GM21515 (cell line): Measurements from ENCODE around the gene GLDN.
"Not testable (repeated sequence)": the region's sequence is repeated elsewhere in the genome, so short reads cannot be mapped to it uniquely, and the experiment has no call there.

ENCODE experiments used
- ATAC-seq: cut with Tn5 transposase; IDR thresholded peaks from one replicate; pipeline ENCODE4 v1.9.1; 2021; ENCODE audit not compliant: unreplicated experiment

Gene GLDN

DNA sequence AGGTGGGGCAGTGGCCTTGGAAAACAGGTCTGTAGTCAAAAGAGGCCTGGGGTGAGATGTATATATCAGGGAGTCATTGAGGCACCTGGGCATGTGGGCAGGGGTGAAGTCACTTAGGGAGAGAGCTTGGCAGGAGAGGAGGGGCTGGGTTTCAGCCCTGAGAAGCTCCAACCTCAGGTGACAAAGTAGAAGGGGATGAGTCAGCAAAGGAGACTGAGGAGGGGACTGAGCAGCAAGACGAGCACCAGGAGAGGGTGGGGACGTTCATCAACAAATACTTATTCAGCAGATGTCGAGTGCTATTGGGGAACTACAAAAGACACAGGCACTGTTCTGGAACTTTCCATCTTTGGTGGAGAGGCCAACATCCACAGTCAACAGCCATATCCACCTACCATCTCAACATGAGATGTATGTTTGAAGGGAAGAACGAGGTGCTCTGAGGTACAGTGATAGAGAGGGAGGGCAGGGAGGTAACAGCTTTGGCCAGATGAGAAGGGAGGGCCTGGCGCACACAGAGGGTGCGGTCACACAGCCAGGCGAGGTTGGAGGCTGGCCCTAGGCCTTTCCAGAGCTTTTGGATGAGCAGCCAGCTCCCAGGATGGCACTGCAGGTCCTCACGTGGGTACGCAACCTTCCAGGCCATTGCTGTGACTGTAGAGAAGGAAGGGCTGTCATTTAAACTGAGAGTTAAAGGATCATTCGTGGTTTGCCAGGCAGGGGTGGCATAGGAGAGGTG is 45.7 kb downstream of the GLDN start:
- ATAC-seq, result no peak

DNA sequence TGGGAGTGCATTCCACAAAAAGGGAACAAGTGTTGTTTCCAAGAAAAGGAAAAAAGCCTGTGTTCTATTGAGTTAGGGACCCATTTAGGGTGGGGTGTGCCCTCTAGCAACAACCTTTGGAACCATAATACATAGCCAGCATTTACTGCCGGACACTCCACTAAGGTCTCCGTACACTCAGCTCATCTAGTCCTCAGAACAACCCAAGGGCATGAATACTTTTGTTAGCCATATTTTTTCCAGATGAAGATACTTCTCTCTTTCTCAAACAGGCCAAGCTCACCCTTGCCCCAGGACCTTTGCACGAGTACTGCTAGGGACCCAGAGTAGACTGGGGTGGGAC is 46.2 kb downstream of the GLDN start:
- ATAC-seq, result no peak

GRCh38 chr15:51388726-51389125 is 47.3 kb downstream of the GLDN start:
- ATAC-seq, result no peak

GRCh38 chr15:51390241-51390965 is 48.9 kb downstream of the GLDN start:
- ATAC-seq, result no peak

DNA sequence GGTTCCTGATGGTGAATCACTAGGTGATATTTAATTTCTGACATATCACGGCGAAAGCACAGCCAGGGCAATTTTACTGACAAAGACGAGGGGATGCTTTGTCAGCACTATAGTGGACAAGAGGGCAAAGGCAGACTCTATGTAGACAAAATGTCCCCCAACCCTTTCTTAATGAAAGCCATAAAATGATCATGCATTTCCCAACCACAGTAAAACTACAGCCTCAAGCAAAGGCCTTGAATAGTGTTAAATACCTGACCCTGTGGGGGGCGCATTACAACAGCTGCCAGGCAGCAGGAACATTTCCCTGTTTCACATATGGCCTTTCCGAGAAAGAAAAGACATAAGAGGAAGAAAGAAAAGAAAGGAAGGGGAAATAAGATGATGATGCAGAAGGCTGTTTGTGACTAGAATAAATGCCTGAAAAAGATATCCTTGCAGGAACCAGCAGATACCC is 49.5 kb downstream of the GLDN start:
- no peak for ATAC-seq

- ATAC-seq, result no peak
Measured at GRCh38 chr15:51396921-51397320, 55.5 kb downstream of the GLDN start.

- ATAC-seq, result no peak
Measured at GRCh38 chr15:51398626-51399025, 57.2 kb downstream of the GLDN start.

- ATAC-seq, result no peak
Measured at GRCh38 chr15:51401051-51401780, 59.8 kb downstream of the GLDN start.

DNA sequence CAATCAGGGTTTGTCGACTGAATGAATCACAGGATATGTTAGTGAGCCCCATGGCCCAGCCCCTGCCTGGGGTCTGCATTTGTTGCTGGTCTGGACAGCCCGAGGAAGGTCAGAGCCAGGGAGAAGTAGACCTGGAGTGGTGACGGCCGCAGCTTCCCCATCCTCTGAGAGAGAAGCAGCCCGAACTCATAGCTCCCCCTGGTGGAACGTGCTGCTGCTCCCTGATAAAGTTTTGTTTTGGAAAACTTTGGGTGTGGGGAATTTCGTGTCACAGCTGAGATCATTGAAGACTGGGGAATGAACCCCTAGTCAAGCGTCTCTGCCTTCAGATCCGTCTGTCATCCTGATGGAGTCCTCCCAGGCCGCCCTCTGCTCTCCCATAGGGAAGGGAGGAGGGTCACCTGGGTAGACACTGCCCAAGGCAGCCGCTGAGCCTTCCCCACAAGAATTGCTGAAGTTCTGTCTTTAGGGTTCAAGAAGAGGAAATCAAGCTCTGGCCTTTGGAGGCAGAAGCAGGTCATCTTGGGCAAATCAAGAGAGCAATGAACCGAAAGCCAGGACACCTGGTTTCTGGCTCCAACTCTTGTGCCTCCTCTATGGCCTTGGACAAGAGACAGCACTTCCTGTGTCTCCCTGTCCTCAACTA is 60.5 kb downstream of the GLDN start:
- ATAC-seq, result no peak

DNA sequence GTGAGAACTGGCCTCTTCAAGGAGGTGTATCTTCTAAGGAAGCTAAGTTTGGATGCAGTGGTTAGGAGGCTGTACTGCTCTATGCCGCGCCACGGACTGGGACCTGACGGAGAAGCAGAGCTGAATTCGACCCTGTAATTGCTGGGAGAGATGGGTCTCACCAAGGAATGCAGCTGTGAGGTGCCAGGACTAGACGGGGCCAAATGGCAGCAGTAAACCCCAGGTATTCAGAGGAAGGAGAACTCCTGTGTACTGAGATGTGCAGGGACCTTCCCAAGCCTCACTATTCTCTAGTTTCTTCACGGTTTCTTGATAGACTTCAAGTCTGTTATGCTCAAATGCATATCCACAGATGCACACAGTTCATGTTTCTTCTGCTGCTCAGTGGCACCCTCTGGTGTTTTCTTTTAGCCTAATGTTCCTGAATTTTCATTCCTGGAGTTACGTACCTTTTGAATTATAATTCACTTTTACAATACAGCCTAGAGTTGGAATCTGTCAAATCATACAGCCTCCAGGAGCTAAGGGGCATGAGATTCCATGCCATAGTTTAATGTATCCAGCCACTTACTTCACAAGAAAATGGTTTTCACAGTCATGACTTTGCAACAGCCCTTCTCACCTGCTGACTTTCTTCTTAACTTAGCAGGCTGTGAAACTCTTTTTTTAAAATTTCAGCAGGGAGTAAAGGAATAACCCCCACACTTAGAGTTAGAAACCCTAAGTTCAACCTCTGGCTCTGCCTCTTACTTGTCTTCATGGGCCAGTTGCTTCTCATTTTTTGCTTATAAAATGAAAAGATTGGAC is 61.8 kb downstream of the GLDN start:
- no peak for ATAC-seq

DNA sequence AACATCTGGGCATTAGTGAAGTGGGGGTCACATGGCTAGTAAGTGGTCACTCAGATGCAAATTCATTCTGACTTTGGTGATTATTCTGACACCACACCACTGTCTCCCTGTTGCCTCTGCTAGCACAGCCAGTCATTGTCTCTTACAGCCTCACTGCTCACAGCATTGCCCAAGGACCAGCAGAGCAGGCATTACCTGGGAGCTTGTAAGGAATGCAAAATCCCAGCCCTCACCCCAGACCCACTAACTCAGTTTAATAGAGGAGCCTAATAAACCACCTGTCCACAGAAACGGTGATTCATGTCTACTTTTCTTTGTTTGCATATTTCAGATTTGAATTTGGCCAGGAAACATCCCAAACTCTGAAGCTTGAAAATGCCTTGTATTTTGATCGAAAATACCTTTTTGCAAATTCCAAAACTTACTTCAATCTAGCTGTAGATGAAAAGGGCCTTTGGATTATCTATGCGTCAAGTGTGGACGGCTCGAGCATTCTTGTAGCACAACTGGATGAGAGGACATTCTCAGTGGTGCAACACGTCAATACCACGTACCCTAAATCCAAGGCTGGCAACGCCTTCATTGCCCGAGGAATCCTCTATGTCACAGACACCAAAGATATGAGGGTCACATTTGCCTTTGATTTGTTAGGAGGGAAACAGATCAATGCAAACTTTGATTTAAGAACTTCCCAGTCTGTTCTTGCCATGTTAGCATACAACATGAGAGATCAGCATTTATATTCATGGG is 62.7 kb downstream of the GLDN start:
- ATAC-seq, result no peak

DNA sequence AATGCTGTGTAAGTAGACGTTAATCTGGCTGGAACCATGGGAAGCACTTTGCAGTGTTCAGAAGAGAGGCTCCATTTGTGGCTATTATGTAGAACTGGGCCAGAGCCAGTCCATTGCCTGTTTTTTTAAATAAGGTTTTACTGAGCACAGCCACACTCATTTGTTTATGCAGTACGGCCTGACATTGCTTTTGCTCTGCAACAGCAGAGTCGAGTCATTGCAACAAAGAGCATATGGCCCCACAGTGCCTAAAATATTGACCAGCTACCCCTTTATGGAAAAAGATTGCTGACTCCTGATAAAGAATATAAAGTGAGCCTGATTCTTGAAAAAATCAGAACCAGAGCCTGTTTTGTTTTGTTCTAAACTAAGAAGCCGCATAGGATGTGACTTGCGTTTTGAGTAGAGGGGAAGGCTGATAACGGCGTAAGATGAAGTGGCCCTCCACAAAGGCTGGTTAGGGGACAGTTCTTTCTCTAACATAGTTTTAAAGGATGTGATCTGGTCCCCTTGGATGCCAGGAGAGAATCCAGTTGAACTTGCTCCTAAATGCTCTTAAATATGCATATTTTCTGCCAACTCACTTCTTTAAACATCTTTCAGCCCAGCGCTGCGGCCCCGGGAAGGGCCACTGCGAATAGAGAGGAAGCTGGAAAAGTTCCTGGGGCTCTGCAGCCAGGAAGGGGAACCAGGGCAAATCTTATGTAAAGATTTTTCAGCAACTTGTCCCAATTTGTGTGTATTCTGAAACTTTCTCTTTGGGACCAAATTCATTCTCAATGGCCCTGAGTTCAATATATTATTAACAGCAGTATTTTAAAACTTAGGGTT is 64.5 kb downstream of the GLDN start:
- ATAC-seq, result no peak

- ATAC-seq, result no peak
Measured at GRCh38 chr15:51414256-51414860, 72.9 kb downstream of the GLDN start.

- ATAC-seq, result no peak
Measured at GRCh38 chr15:51416129-51416528, 74.7 kb downstream of the GLDN start.

- ATAC-seq, result not testable (repeated sequence)
Measured at GRCh38 chr15:51423040-51423439, 81.6 kb downstream of the GLDN start.

DNA sequence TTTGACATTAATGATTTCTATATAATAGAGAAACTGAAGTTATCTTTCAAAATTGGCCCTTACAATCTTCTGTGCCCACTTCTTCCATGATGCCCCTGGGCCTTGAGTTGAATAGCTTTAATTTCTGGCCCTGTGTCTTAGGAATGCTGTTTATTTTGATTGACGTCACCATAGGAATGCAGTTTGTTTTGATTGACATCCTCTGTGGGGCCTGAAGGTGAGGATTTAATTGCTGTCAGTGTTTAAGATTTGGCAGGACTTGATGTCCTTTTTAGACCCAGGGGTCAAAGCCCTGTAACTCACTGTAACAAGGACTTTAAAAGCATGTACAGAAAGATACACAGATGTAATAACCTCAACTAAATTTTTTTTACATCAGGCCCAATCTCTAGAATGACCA is 83.3 kb downstream of the GLDN start:
- ATAC-seq, result no peak

GRCh38 chr15:51425517-51426040 is 84.1 kb downstream of the GLDN start:
- no peak for ATAC-seq

DNA sequence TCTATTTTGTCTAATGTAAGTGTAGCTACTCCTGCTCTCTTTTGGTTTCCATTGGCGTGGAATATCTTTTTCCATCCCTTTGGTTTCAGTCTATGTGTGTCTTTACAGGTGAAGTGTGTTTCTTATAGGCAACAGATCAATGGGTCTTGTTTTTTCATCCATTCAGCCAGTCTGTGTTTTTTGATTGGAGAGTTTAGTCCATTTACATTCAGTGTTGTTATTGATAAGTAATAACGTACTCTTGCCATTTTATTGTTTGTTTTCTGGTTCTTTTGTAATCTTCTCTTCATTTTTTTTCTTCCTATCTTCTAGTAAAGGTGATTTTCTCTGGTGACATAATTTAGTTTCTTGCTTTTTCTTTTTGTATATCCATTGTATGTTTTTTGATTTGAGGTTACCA is 97.1 kb downstream of the GLDN start:
- no peak for ATAC-seq
